Epithelial cell of proximal tubule (primary cell): ENCODE measurements around the gene RPTOR. TPM values are rescaled to one million over a fixed set of nuclear protein-coding genes. Genes with fewer than 3 reads are reported as not detected.

Source experiments
- DNase-seq: peaks from one replicate; pipeline ENCODE4 v3.0.0-alpha.2; 2011; ENCODE audit warnings: low read depth
- H3K4me3 ChIP-seq: 2 replicates; pipeline ENCODE4 v1.5.1; 2011; ENCODE audit warnings: low read depth, mild to moderate bottlenecking, low read length
- CTCF ChIP-seq: conservative IDR thresholded peaks from 2 replicates; pipeline ENCODE4 v1.5.1; 2012; ENCODE audit warnings: low read depth, mild to moderate bottlenecking, low read length
- total RNA-seq: library from RNA; depleted of rRNA; stranded (reverse); fragments of >200 nt; gene quantifications from 2 replicates; pipeline ENCODE4 v1.2.3, GENCODE V29; 2015

Gene RPTOR
- total RNA-seq, 1 donor from 2014 or later, result 24.4 TPM

DNA sequence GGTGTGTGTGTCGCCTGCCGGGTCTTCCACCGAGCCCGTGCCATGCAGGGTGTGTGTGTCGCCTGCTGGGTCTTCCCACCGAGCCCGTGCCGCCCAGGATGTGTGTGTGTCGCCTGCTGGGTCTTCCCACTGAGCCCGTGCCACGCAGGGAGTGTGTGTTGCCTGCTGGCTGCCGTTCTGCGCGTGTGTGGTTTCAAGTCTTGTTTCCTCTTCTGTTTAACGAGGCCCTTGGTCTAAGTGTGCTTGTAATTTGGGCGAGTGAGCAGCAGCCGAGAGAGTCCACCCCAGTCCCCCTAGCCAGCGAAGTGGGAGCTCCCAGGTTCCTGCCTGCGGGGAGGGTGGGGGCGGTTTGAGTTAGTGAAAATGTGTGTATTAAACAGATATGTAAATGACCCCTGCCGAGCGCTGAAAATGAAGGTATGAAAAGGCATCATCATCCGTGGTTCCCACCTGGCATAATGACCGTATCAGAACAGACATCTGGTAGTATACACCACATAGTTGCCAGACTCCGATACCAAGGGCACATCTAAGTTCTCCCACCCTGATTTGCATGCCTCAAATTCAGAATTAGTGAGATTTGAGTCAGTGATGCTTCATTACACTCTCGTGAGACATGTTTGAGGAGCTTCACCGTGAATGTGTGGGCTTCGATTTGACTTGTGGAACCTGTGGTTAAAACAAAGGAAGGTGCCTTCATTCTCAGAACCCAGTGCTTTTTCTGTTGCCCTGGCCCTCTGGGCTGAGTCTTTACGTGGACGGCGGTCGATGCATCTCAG lies 332.5 kb downstream of the RPTOR start:
- TF ChIP-seq CTCF, result no peak
- no peak overlapping the region for H3K4me3 ChIP-seq
- DNase-seq, result no peak

- no peak for TF ChIP-seq CTCF
These were observed 333.2 kb downstream of the RPTOR start for GRCh38 chr17:80877729-80878303.

GRCh38 chr17:80878876-80879722 lies 334.5 kb downstream of the RPTOR start:
- no peak for TF ChIP-seq CTCF
- DNase-seq, result no peak
- no peak overlapping the region for H3K4me3 ChIP-seq

More at GRCh38 chr17:80877729-80878303, 333.2 kb downstream of the RPTOR start:
- H3K4me3 ChIP-seq, result no peak overlapping the region
- no peak for DNase-seq

DNA sequence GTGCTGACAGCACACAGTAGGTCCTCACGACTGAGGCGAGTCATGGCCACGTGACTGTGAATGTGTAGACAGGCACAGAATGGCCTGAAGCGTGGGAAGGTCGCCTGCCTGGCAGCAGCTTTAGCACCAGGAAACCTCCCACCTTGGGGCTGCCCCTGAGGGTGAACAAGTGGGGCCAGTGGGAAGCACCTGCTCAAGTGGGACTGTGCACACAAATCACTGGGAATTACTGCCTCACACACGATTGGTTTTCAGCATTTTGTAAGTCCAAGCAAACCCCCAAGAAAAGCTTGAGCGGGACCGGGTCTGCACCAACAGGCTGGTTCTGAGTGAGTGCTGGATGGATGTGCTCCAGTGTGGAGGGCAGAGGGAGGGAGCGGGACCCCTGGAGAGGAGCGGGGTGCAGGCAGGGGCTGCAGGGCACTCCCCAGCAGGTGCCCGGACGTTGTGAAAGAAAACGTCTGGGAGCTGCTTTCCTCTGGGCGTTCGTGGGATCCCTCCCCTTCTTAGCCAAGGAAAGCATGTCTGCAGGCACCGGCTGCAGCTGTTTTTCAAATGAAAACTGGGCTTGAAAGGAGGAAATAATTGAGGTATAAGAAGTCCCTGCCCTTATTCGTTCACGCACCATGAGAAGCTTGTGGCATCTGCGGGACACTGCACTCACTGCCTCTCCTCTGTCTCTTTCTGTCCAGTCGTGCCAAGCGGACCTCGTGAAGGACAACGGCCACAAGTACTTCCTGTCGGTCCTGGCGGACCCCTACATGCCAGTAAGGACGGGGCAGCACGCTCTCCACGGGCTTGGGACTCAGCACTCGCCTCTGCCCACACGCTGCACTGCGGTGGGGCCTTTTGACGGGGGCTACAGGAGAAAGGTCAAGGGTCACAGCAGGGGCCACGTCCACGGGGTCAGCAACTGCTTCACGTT lies 335.3 kb downstream of the RPTOR start:
- no peak for TF ChIP-seq CTCF
- H3K4me3 ChIP-seq, result no peak overlapping the region
- no peak for DNase-seq

DNA sequence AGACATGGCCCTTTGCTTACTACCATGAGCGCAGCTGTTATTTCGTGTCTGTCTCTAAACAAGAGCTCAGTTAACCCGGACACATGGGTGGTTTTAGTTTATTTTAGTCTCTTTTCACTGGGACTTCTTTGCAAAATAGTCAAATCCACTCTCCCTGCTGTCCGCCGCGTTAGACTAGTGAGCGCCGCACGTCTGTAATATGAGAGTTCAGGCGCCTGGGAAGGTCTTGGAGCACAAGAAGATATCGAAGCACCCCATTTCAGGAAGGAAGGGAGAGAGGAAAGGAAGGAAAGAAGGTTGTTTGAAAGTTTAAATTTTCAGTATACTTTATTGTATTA lies 336.0 kb downstream of the RPTOR start:
- TF ChIP-seq CTCF, result no peak

DNA sequence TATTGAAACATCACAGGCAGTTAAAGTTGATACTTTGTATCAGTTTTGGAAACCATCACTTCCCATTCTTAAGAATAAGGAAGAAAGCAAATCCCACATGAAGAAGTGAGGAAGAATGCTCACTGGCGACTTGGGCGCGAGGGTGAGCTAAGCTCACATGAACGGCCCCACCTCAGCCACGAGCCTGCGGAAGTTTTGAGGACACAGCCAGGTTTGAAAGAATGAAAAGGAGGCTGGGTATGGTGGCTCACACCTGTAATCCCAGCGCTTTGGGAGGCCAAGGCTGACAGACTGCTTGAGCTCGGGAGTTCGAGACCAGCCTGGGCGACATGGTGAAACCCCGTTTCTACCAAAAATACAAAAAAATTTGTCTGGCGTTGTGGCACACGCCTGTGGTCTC lies 336.7 kb downstream of the RPTOR start:
- no peak overlapping the region for H3K4me3 ChIP-seq
- DNase-seq, result no peak
- no peak for TF ChIP-seq CTCF

More for the DNA sequence above, 336.0 kb downstream of the RPTOR start:
- no peak overlapping the region for H3K4me3 ChIP-seq
- DNase-seq, result no peak
